ENCODE data around the gene FAM20C.
"Not testable (repeated sequence)": the region's sequence is repeated elsewhere in the genome, so short reads cannot be mapped to it uniquely, and the experiment has no call there.

The FAM20C gene

DNA sequence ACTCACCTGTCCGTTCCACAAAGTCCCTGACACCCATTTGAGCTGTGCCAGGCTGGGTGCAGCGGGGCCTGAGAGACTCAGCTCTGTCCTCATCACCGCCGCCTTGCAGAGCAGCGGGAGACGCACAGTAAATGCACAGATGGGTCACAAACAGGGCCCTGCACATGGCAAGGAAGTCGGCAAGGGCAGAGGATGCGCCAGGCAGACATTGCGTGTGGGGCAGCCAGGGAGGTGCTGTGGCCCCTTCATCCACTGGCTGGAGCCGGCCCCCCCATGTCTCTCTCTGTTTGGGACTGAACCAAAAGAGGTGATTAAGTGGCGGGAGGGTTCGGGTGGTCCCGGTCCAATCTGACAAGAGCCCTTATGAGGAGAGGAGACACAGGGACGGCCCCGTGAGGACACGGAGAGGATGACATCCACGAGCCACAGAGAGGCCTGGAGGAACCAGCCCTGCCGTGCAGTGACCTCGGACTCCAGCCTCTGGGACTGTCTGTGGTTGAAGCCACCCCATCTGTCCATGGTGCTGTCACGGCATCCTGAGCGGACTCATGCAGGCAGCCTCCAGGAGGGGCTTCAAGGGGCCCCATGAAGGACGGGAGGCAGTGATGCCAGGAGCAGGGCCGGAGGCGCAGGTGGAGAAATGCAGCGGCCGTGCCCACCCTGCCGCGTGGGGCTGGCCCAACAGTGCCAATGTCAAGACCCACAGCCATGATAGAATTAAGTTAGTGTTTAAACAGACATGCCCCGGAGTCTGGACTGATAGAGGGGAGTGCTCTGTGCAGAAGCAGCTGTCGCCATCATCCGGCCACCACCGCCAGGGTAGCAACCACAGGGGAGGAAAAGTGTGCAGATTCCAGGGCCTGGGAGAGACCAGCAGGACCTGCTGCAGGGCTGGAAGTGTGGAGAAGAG lies 69.2 kb downstream of the FAM20C start:
- DNase-seq, result no peak

DNA sequence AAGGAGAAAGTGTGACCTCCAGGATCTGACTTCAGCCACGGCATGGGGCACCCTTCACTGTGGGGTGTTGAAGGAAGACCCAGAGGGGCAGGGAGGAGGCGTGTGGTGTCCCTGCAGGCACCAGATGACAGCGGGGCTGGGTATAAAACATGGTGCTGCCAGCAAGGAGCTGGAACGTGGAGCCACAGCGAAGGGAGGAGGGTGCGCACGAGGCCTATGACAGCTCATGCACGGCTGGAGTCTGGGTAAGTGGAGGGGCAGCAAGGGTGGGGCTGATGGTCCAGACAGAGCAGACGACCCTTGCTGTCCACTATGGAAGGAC lies 69.8 kb downstream of the FAM20C start:
- DNase-seq, result no peak

DNA sequence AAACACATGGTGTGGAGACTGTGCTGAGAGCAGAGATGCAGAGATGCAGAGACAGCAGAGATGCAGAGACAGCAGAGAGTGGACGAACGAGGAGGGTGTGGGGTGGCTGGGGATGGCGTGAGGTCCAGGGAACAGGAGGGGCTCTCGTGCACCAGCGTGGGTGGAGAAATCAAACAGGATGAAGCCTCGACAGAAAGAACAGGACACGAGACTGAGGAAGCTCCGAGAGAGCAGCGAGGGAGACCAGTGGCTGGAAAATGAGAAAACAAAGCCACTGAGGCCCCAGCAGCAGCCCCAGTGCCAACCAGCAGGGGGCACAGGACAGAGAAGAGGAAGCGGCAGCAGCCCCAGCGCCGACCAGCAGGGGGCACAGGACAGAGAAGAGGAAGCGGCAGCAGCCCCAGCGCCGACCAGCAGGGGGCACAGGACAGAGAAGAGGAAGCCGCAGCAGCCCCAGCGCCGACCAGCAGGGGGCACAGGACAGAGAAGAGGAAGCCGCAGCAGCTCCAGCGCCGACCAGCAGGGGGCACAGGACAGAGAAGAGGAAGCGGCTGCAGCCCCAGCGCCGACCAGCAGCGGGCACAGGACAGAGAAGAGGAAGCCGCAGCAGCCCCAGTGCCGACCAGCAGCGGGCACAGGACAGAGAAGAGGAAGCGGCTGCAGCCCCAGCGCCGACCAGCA lies 70.4 kb downstream of the FAM20C start:
- peak; percentile 58 for DNase-seq

DNA sequence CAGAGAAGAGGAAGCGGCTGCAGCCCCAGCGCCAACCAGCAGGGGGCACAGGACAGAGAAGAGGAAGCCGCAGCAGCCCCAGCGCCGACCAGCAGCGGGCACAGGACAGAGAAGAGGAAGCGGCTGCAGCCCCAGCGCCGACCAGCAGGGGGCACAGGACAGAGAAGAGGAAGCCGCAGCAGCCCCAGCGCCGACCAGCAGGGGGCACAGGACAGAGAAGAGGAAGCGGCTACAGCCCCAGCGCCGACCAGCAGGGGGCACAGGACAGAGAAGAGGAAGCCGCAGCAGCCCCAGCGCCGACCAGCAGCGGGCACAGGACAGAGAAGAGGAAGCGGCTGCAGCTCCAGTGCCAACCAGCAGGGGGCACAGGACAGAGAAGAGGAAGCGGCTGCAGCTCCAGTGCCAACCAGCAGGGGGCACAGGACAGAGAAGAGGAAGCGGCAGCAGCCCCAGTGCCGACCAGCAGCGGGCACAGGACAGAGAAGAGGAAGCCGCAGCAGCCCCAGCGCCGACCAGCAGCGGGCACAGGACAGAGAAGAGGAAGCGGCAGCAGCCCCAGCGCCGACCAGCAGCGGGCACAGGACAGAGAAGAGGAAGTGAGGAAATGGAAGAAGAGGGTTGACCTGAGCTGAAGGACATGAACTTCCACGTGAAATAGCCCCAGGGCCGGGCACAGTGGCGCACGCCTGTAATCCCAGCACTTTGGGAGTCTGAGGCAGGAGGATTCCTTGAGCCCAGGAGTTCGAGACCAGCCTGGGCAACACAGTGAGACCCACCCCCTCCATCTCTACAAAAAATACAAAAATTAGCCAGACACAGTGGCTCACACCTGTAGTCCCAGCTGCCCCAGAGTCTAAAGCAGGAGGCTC lies 71.3 kb downstream of the FAM20C start:
- DNase-seq, result not testable (repeated sequence)

DNA sequence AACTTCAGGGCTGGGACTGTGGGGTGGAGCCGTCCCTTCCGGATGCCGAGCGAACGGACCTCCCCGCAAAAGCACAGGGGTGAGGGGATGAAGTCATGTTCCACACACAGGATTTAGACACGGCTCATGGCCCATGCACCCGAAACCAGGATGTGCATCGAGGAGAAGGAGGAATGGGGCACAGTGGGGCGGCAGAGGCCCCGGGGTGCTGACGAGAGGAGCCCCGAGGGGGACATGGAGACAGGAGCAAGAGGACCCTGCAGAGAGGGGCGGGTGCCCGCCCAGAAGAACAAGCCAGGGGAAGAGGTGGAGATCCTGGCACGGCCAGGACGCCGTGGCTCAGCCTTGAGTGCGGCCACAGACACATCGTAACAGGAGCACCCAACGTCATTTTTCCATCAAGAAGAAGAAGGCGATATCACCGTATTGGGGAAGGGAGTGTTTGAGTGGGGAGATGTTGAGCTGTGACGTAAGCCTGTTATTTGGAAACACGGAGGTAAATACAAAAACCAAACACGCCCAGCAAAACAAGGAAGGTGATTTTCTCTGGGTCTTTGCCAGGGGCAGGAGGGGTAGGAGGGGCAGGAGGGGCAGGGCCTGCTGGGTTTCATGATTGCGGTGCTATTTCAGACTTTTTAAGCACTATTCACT lies 72.3 kb downstream of the FAM20C start:
- DNase-seq, result no peak

DNA sequence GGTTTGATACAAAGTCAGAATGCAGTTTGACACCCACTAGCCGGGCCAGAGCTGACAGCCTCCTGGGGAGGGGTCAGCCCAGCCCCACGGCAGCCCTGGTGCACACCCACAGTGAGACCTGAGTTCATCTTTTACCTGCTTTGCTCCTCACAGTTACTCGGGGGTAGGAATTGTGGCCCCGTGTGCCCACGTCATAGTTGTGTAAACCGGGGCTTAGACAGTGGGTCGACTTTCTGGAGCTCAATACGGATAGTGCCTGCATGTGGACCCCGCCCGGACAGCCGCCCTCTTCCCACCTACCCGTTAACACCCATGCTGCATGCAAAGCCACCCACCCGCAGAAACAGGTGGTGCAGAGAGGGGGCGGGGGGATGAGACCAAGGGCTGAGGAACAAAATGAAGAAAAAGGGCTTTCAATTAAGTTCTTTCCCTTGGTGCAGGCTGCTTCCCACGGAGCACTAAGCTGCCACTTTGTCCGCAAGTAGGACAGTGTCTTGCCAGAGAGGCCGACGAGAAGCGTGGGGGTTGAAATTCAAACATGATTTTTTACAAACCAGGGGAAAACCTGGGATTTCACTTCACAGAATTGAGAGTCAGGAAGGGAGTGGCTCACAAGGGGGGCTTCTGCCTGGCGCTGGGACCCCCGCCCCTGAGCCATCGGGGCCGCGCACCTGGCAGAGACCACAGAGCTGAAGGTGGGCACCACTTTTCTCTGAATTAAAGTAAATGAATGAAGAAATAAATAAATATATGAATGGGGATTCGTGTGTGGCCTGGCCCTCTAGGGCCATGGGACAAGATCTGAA lies 73.0 kb downstream of the FAM20C start:
- no peak for DNase-seq

DNA sequence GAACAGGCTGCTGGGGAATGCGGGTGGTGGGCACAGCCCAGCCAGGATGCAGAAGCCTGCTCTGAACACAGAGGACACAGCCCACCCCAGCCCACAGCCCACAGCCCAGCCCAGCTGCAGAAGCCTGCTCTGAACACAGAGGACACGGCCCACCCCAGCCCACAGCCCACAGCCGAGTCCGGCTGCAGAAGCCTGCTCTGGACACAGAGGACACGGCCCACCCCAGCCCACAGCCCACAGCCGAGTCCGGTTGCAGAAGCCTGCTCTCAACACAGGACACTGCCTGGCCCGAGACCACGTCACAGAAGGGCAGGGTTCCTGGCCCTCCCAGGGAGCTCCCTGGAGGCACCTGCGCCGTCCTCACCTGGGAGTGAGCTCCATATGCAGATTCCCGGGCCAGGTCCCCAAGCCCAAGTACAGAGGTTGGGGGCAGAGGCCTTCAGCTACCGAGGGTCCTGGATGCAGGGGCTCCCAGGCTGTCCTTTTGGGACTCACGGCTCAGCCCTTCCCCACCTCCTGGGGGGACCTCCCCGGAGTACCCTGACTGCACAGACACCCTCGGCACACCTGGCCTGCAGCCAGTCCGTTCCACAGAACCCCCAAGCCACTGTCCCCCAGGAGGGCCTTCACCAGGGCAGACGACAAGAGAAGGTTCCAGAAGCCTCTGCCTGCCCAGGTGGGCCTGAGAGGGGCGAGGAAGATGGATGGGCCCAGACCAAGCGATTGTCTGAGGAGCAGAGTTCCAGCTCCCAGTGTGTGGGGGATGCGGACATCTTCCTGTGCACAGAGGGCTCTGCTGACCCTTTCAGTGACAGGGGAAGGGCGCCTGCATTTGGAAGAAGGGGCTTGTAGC lies 73.9 kb downstream of the FAM20C start:
- no peak for DNase-seq

DNA sequence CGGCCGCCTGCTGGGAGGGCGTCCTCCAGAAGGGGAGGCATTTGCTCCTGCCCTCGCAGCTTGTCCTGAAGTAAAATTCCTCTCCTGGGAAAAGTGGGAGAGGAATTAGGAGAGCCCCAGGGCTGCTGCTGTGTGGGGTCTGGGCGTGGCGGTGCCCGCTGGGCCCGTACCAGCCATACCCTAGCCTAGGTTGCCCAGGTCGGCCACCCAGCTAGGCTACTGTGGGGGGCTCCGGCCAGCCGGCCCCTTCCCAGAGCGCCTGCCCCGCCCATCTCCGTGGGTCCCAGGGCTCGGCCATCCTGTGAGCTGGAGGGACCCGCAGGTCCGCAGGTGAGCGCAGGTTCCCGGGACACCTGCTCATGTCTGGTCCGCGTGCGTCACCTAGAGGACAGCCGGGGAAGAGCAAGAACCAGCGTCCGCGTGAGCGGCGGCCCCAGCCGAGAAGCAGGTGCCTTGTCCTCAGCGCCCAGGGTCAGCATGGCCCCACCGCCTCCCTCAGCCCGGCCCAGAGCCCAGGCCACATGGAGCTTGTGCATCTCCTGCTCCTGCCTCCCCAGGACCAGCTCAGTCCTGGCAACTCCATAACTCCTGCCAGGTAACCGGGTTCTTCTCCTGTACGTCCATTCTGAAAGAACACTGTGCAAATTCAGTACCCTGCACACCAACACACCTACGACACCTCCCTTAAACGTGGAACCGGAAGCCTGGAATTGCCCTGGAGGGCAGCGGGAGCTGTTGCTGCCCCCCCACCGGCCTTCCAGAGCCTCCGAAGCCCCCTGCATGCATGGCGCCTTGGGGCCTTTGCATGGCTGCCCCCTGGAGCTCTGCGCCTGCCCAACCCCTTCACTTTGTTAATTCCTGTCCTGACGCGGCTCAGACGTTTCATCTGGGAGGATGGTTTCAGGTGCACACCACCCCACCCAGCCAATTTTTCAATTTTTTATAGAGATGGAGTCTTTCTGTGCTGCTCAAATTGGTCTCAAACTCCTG lies 74.8 kb downstream of the FAM20C start:
- DNase-seq, result no peak

DNA sequence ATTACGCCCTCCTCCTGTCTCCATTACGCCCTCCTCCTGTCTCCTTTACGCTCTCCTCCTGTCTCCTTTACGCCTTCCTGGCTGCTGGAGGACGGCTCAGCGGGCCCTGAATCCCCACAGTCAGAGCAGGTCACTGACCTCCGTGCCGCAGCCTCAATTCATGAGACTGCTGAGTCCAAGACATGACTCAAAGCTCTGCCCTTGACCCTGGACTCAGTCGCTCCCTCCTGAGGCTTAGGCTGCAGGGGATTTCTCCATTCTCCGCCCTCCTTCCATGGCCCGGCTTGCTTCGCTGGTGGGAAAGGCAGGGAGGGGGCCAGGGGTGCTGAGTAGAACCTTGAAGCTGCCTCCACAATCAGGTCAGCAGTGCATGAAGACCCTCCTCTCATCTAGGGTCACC lies 76.6 kb downstream of the FAM20C start:
- no peak for DNase-seq

DNA sequence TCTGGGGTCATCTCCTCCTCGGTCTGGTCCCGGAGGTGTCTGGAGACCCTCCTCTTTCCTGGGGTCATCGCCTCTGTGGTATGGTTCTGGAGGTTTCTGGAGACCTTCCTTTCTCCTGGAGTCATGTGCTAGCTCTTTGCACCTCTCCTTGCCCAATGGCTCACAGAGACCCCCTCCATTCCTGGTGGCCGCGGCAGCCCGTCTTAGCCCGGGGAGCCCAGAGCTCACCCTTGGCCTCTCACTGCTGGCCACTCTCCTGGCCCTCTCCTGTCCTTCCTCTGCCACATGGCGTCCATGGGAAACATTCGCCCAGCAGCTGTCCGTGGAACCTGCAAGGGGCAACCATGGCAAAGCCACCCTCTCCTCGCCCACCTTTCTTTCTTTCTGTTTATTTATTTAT lies 77.3 kb downstream of the FAM20C start:
- DNase-seq, result no peak

DNA sequence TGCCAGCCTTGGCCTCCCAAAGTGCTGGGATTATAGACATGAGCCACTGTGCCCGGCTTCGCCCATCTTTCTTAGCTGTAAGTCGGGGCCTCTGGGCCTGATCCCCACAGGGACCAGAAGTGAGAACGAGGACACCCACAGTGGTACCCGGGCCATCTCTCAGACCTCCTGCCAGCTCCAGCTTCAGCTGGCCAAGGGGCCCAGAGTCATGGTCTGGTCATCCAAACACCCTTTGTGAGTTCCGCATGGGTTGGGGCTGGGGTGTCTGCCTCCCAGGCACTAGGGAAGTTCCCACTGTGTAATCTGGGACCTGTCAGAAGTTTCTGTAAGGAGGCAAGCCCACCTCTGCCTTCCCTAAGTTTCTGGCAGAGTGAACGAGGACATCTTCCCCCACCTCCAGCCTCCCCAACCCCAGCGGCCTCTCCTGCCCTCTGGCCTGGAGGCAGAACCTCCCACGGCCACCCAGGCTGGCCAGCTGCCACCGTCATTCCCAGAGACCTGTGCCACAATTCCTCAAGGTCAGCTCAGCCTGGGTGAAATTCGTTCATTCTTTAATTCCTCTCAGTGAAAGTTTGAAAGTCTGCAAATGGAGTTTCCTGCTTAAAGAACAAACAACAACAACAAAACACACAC lies 78.1 kb downstream of the FAM20C start:
- DNase-seq, result no peak

DNA sequence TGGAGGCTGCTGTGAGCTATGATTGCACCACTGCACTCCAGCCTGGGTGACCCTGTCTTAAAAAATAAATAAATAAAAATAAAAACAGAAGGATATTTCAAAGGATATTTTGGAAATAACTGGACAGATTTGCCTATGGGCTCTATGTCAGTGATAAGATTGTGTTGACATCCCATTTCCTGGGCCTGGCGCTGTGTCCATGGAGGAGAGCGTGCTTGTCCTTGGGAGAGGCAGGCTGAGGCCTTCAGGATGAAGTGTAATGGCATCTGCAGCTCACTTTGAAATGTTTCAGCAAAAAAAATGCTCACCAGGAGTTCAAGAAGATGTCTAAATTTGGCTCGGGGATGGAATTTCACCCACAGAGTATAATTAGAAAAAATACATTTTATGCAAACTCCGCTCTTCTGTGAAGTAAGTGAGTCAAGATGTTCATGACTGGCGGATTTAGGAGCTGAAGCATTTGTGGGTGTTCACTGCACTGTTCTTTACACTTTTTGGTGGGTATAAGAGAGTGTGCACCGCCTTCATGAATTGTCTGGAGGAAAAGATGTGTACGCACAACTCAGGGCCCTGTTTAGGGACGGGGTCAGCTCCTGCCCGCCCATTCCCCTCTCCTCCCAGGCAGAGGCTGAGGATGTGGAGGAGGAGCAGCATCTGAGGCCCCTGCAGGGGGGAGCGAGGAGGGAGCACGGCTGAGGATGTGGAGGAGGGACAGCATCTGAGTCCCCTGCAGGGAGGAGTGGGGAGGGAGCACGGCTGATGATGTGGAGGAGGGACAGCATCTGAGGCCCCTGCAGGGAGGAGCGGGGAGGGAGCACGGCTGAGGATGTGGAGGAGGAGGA lies 79.1 kb downstream of the FAM20C start:
- DNase-seq, result no peak

DNA sequence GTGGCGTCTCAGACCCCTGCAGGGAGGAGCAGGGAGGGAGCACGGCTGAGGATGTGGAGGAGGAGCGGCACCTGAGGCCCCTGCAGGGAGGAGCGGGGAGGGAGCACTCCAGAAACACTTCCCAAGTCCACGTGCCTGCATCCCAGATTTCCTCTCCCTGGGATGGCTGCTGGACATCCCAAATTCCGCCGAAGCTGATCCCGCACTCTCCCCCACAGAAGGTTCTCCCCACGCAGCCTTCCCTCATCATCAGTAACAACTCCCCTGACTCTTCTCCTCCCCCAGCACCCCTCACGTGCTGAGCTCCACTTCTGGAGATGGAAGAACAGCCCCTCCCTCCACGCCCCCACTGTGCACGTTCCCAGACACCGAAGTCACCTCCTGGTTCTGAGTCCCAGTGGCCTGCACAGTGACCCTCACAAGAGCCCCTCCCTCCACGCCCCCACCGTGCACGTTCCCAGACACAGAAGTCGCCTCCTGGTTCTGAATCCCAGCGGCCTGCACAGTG lies 79.8 kb downstream of the FAM20C start:
- DNase-seq, result no peak

DNA sequence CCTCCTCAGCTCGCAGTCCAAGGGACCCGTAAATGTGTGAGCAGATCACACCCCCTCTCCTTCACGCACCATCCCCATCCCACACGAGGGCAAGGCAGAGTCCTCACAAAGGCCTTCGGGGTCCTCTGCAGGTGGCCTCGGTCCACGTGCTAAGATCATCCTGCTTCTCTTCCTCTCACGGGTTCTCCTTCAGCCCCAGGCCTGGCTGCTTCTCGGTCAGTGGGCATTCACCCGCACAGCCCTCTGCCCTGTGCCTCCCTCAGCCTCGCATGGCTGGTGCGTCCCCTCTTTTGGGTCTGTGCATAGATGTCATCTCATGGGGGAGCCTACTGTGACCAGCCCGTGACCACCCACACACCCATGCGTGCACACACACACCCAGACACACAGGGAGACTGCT lies 80.3 kb downstream of the FAM20C start:
- DNase-seq, result no peak

DNA sequence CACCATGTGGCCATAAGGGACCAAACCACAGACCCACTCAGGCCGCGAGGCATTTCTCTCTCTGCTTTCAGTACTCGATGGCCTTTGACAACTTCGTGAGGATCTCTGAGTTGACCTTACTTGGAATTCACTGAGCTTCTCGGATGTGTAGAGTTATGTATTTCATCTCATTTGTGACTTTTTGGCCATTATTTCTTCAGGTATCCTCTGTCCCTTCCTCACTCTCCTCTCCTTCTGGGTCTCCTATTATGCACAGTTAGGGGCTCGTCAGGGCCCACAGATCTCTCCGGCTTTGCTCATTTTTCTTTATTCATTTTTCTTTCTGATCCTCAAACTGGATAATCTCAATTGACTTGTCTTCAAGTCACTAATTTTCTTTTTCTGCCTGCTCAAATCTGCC lies 81.0 kb downstream of the FAM20C start:
- DNase-seq, result no peak

DNA sequence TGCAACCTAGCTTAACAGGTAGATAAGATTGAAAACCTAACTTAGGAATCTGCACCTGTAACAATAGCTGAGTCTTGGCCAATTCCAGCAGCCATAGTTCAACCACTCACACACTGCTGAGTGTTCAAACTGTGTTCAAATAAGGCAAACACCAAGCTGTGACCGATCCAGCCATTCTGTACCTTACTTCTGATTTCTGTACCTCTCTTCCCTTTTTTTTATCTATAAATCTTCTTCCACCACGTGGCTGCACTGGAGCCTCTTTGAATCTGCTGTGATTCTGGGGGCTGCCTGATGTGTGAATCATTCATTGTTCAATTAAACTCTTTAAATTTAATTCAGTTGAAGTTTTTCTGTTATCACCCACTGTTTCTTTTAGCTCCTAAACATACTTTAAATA lies 81.9 kb downstream of the FAM20C start:
- no peak for DNase-seq

DNA sequence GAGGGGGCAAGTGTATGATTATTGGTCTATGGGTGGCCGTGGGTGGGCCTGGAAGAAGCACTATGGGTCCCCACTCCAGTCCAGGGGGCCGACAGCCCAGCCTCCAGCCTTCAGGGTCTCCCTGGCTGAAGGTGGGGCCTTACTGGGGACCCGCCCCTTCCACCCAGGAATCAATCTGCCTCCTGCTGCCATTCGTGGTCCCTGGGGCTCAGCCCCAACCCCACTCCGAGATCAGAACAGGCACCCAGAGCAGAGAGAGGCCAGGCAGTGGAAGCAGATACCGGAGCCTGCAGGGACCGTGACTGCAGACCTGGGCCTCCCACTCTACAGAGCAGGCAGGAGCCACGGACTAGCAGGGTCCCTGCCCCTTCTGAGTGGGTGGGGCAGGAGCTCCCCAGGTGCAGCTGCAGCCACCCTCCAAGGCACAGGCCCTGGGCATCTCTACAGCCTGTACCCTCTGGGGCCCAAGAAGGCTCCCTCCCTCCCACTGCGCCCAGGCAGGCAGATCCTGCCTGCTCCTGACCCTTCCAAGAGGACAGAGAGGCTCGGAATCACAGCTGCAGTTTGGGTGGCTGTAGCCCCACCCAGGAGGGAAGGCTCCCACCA lies 84.0 kb downstream of the FAM20C start:
- no peak for DNase-seq

DNA sequence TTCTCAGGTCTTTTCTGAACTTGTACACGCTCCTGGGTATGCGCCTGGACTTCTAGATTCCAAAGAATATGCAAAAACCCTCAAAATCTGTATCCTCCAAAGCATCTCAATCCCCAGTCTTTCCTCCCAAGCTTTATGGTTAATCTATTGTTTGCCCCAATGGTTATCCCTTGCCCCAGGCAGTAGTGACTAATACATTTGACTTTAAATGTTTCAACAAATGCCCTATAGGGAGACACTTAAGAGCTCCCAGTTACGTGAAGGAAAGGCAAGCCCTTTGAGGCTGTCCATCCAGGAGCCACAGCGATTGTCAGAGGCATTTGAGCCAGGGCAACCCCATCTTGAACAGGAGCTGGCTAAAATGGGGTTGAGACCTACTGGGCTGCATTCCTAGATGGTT lies 84.9 kb downstream of the FAM20C start:
- no peak for DNase-seq

All from stimulated activated CD4-positive, alpha-beta T cell treated with anti-CD3 and anti-CD28 coated beads, Interleukin-12 subunit alpha, Interleukin-12 subunit beta, amount 100 ng/mL, for 4 hours (primary cell).